ENCODE results near the gene ROBO1.
"Not testable (repeated sequence)": the region's sequence is repeated elsewhere in the genome, so short reads cannot be mapped to it uniquely, and the experiment has no call there.

The ROBO1 gene

DNA sequence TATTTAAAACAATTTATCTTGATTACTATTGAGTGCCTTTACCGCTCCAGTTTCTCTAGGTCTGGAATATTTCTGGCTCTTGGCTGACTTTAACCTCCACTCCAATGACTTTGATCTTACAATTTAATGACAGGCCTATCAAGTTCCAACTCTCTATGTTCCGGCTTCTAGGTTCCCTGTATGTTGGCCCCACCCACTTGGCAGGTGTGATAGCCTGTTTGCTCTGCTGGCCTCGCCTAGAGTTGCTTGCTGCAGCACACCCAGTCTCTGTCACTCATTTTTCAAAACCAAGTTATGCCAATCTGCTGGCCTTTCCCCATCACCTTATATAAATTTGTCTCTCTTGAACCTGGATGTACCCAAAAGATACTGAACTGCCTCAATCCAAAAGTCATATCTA is 428.0 kb downstream of the ROBO1 start:
- H3K9me3 ChIP-seq (ENCODE audit: insufficient read depth, low read length, severe bottlenecking) = no peaks in the 10 kb centered on the region

DNA sequence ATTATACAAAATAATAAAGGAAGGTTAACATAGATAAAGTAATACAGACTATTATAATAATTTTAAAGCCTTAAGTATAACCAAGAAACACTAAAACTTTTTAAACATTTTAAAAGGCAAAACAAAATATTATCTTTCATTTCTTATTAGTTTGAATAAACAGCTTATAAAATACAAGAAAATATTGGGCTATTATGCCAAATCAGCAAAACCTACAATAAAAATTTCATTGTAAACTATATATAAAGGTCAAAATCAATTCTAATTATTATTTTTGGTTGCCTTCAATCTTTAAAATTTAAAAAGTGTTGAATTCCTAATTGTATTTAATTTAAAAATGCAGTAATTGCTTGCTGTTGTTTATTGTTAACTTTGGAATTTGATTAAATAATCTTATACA is 430.0 kb downstream of the ROBO1 start:
- Histone ChIP-seq H3K4me1 (ENCODE audit: insufficient read depth, low read length) (no peaks in the 10 kb centered on the region), H3K4me2 (ENCODE audit: insufficient read depth, low read length) (no peak overlapping the region), H3K4me3 (ENCODE audit: low read depth in 1 of 2, low read length in 2 of 2) (no peak overlapping the region), H4K20me1 (ENCODE audit: insufficient read depth, low read length) (no peaks in the 10 kb centered on the region), H3K36me3 (ENCODE audit: insufficient read depth, low read length) (no peaks in the 10 kb centered on the region), H3K9ac (ENCODE audit: low read depth, low read length) (no peak overlapping the region), H3K27me3 (ENCODE audit: insufficient read depth, low read length, poor library complexity) (no peaks in the 10 kb centered on the region), H2AFZ (ENCODE audit: low read depth, low read length) (no peak overlapping the region), H3K9me3 (ENCODE audit: insufficient read depth, low read length, severe bottlenecking) (no peaks in the 10 kb centered on the region), H3K79me2 (ENCODE audit: insufficient read depth, low read length) (no peaks in the 10 kb centered on the region), H3K27ac (ENCODE audit: low read length) (no peak overlapping the region)
- TF ChIP-seq, protein P1, sequence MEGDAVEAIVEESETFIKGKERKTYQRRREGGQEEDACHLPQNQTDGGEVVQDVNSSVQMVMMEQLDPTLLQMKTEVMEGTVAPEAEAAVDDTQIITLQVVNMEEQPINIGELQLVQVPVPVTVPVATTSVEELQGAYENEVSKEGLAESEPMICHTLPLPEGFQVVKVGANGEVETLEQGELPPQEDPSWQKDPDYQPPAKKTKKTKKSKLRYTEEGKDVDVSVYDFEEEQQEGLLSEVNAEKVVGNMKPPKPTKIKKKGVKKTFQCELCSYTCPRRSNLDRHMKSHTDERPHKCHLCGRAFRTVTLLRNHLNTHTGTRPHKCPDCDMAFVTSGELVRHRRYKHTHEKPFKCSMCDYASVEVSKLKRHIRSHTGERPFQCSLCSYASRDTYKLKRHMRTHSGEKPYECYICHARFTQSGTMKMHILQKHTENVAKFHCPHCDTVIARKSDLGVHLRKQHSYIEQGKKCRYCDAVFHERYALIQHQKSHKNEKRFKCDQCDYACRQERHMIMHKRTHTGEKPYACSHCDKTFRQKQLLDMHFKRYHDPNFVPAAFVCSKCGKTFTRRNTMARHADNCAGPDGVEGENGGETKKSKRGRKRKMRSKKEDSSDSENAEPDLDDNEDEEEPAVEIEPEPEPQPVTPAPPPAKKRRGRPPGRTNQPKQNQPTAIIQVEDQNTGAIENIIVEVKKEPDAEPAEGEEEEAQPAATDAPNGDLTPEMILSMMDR (IDR thresholded peaks at IDR 0.05; ENCODE audit: borderline replicate concordance, extremely low read depth, low read length, poor library complexity, severe bottlenecking) = no peak
- no peak for TF ChIP-seq EZH2 (IDR thresholded peaks at IDR 0.05; ENCODE audit: borderline replicate concordance, low read depth, low read length, severe bottlenecking)
- ATAC-seq (ENCODE audit: insufficient read depth, low read depth) (no peak), DNase-seq (no peak)

More for the DNA sequence above, 428.0 kb downstream of the ROBO1 start:
- Histone ChIP-seq H3K4me3 (ENCODE audit: low read depth in 1 of 2, low read length in 2 of 2) (no peak overlapping the region), H3K4me2 (ENCODE audit: insufficient read depth, low read length) (no peak overlapping the region), H3K27me3 (ENCODE audit: insufficient read depth, low read length, poor library complexity) (no peaks in the 10 kb centered on the region), H4K20me1 (ENCODE audit: insufficient read depth, low read length) (no peaks in the 10 kb centered on the region), H3K4me1 (ENCODE audit: insufficient read depth, low read length) (no peaks in the 10 kb centered on the region), H3K79me2 (ENCODE audit: insufficient read depth, low read length) (no peaks in the 10 kb centered on the region), H3K9ac (ENCODE audit: low read depth, low read length) (no peak overlapping the region), H3K36me3 (ENCODE audit: insufficient read depth, low read length) (no peaks in the 10 kb centered on the region), H2AFZ (ENCODE audit: low read depth, low read length) (no peak overlapping the region), H3K27ac (ENCODE audit: low read length) (no peak overlapping the region)
- ATAC-seq (ENCODE audit: insufficient read depth, low read depth) (no peak), DNase-seq (no peak)
- TF ChIP-seq EZH2 (IDR thresholded peaks at IDR 0.05; ENCODE audit: borderline replicate concordance, low read depth, low read length, severe bottlenecking) = no peak
- TF ChIP-seq, protein P1 (IDR thresholded peaks at IDR 0.05; ENCODE audit: borderline replicate concordance, extremely low read depth, low read length, poor library complexity, severe bottlenecking) = no peak

- no peak overlapping the region for H3K9ac ChIP-seq (ENCODE audit: low read depth, low read length)
- no peak for TF ChIP-seq EZH2 (IDR thresholded peaks at IDR 0.05; ENCODE audit: borderline replicate concordance, low read depth, low read length, severe bottlenecking)
- TF ChIP-seq, protein P1 (IDR thresholded peaks at IDR 0.05; ENCODE audit: borderline replicate concordance, extremely low read depth, low read length, poor library complexity, severe bottlenecking) = no peak
Observed at GRCh38 chr3:79329154-79329553, 438.6 kb downstream of the ROBO1 start.

DNA sequence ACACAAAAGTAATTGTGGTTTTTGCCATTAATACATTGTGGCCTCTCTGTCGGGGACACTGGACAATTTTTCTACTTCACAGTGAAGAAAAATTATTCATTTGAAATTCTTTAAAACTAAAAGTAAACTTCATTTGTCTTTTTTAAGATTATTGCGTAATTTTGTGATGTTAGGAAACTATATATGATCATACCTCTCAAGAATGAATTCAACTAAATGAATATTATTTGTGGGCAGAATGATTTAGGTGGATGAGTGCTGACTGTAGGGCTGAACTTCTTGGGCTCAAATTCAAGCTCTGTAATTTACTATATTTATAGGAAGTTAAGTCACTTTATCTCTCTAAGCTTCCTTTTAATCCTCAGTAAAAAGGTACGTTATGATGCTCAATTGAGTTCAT is 441.2 kb downstream of the ROBO1 start:
- no peak for TF ChIP-seq EZH2 (IDR thresholded peaks at IDR 0.05; ENCODE audit: borderline replicate concordance, low read depth, low read length, severe bottlenecking)
- TF ChIP-seq, protein P1 (IDR thresholded peaks at IDR 0.05; ENCODE audit: borderline replicate concordance, extremely low read depth, low read length, poor library complexity, severe bottlenecking) = no peak
- Histone ChIP-seq H2AFZ (ENCODE audit: low read depth, low read length) (no peak overlapping the region), H3K9me3 (ENCODE audit: insufficient read depth, low read length, severe bottlenecking) (no peaks in the 10 kb centered on the region), H4K20me1 (ENCODE audit: insufficient read depth, low read length) (no peaks in the 10 kb centered on the region), H3K79me2 (ENCODE audit: insufficient read depth, low read length) (no peaks in the 10 kb centered on the region), H3K27ac (ENCODE audit: low read length) (no peak overlapping the region), H3K27me3 (ENCODE audit: insufficient read depth, low read length, poor library complexity) (no peaks in the 10 kb centered on the region), H3K36me3 (ENCODE audit: insufficient read depth, low read length) (no peaks in the 10 kb centered on the region), H3K4me1 (ENCODE audit: insufficient read depth, low read length) (no peaks in the 10 kb centered on the region), H3K4me2 (ENCODE audit: insufficient read depth, low read length) (no peak overlapping the region), H3K4me3 (ENCODE audit: low read depth in 1 of 2, low read length in 2 of 2) (no peak overlapping the region), H3K9ac (ENCODE audit: low read depth, low read length) (no peak overlapping the region)
- DNase-seq (no peak), ATAC-seq (ENCODE audit: insufficient read depth, low read depth) (no peak)

More at GRCh38 chr3:79329154-79329553, 438.6 kb downstream of the ROBO1 start:
- no peaks in the 10 kb centered on the region for H3K9me3 ChIP-seq (ENCODE audit: insufficient read depth, low read length, severe bottlenecking)
- no peaks in the 10 kb centered on the region for H3K79me2 ChIP-seq (ENCODE audit: insufficient read depth, low read length)
- no peaks in the 10 kb centered on the region for H3K4me1 ChIP-seq (ENCODE audit: insufficient read depth, low read length)
- H3K4me2 ChIP-seq (ENCODE audit: insufficient read depth, low read length) = no peak overlapping the region
- DNase-seq = no peak
- no peaks in the 10 kb centered on the region for H3K27me3 ChIP-seq (ENCODE audit: insufficient read depth, low read length, poor library complexity)
- no peaks in the 10 kb centered on the region for H4K20me1 ChIP-seq (ENCODE audit: insufficient read depth, low read length)
- H2AFZ ChIP-seq (ENCODE audit: low read depth, low read length) = no peak overlapping the region
- H3K4me3 ChIP-seq (ENCODE audit: low read depth in 1 of 2, low read length in 2 of 2) = no peak overlapping the region
- H3K27ac ChIP-seq (ENCODE audit: low read length) = no peak overlapping the region
- ATAC-seq (ENCODE audit: insufficient read depth, low read depth) = no peak
- H3K36me3 ChIP-seq (ENCODE audit: insufficient read depth, low read length) = no peaks in the 10 kb centered on the region

GRCh38 chr3:79325833-79326383 is 441.9 kb downstream of the ROBO1 start:
- H3K4me3 ChIP-seq (ENCODE audit: low read depth in 1 of 2, low read length in 2 of 2); H3K4me1 ChIP-seq (ENCODE audit: insufficient read depth, low read length); H2AFZ ChIP-seq (ENCODE audit: low read depth, low read length); H4K20me1 ChIP-seq (ENCODE audit: insufficient read depth, low read length); H3K79me2 ChIP-seq (ENCODE audit: insufficient read depth, low read length); H3K9ac ChIP-seq (ENCODE audit: low read depth, low read length); H3K27ac ChIP-seq (ENCODE audit: low read length); ATAC-seq (ENCODE audit: insufficient read depth, low read depth); H3K27me3 ChIP-seq (ENCODE audit: insufficient read depth, low read length, poor library complexity); H3K9me3 ChIP-seq (ENCODE audit: insufficient read depth, low read length, severe bottlenecking); H3K4me2 ChIP-seq (ENCODE audit: insufficient read depth, low read length); DNase-seq; H3K36me3 ChIP-seq (ENCODE audit: insufficient read depth, low read length): not testable (repeated sequence)
